Measurements from ENCODE around the gene UNC13B.
"Not testable (repeated sequence)": the region's sequence is repeated elsewhere in the genome, so short reads cannot be mapped to it uniquely, and the experiment has no call there.

UNC13B gene

GRCh38 chr9:35364817-35365585 is 203.2 kb downstream of the UNC13B start:
- FAIRE-seq (no peak), DNase-seq (ENCODE audit: insufficient read length, low spot score) (no peak)

- FAIRE-seq (no peak), DNase-seq (ENCODE audit: insufficient read length, low spot score) (no peak)
Measured at GRCh38 chr9:35366627-35367026, 204.8 kb downstream of the UNC13B start.

- DNase-seq (ENCODE audit: insufficient read length, low spot score) (peak; percentile 5), FAIRE-seq (no peak)
Measured at GRCh38 chr9:35367451-35367850, 205.6 kb downstream of the UNC13B start.

GRCh38 chr9:35370241-35370640 is 208.4 kb downstream of the UNC13B start:
- FAIRE-seq (no peak), DNase-seq (ENCODE audit: insufficient read length, low spot score) (no peak)

- DNase-seq (ENCODE audit: insufficient read length, low spot score), result no peak
- no peak for FAIRE-seq
Measured at GRCh38 chr9:35374436-35374835, 212.6 kb downstream of the UNC13B start.

- DNase-seq (ENCODE audit: insufficient read length, low spot score), result no peak
- FAIRE-seq, result no peak
Measured at GRCh38 chr9:35374910-35375309, 213.1 kb downstream of the UNC13B start.

- DNase-seq (ENCODE audit: insufficient read length, low spot score) (no peak), FAIRE-seq (no peak)
Measured at GRCh38 chr9:35380039-35380438, 218.2 kb downstream of the UNC13B start.

- DNase-seq (ENCODE audit: insufficient read length, low spot score), result no peak
- FAIRE-seq, result no peak
Measured at GRCh38 chr9:35380619-35381018, 218.8 kb downstream of the UNC13B start.

- FAIRE-seq (no peak), DNase-seq (ENCODE audit: insufficient read length, low spot score) (no peak)
Measured at GRCh38 chr9:35385042-35385441, 223.2 kb downstream of the UNC13B start.

- FAIRE-seq (no peak), DNase-seq (ENCODE audit: insufficient read length, low spot score) (no peak)
Measured at GRCh38 chr9:35395076-35395705, 233.4 kb downstream of the UNC13B start.

GRCh38 chr9:35395706-35396101 is 233.9 kb downstream of the UNC13B start:
- no peak for FAIRE-seq
- no peak for DNase-seq (ENCODE audit: insufficient read length, low spot score)

- DNase-seq (ENCODE audit: insufficient read length, low spot score) (no peak), FAIRE-seq (no peak)
Measured at GRCh38 chr9:35396560-35397215, 234.9 kb downstream of the UNC13B start.

- DNase-seq (ENCODE audit: insufficient read length, low spot score) (no peak), FAIRE-seq (no peak)
Measured at GRCh38 chr9:35397216-35397698, 235.4 kb downstream of the UNC13B start.

GRCh38 chr9:35397923-35398322 is 236.1 kb downstream of the UNC13B start:
- DNase-seq (ENCODE audit: insufficient read length, low spot score) (no peak), FAIRE-seq (no peak)

- DNase-seq (ENCODE audit: insufficient read length, low spot score) (no peak), FAIRE-seq (no peak)
Measured at GRCh38 chr9:35398651-35399335, 237.0 kb downstream of the UNC13B start.

- no peak for DNase-seq (ENCODE audit: insufficient read length, low spot score)
- no peak for FAIRE-seq
Measured at GRCh38 chr9:35404865-35405264, 243.1 kb downstream of the UNC13B start.

- DNase-seq (ENCODE audit: insufficient read length, low spot score), result no peak
Measured at GRCh38 chr9:35406183-35406959, 244.6 kb downstream of the UNC13B start.

GRCh38 chr9:35407846-35408245 is 246.0 kb downstream of the UNC13B start:
- no peak for FAIRE-seq
- DNase-seq (ENCODE audit: insufficient read length, low spot score), result no peak

More at GRCh38 chr9:35406183-35406959, 244.6 kb downstream of the UNC13B start:
- FAIRE-seq, result no peak

- not testable (repeated sequence) for FAIRE-seq; DNase-seq (ENCODE audit: insufficient read length, low spot score)
Measured at GRCh38 chr9:35409434-35409833, 247.6 kb downstream of the UNC13B start.

GRCh38 chr9:35414889-35415288 is 253.1 kb downstream of the UNC13B start:
- no peak for FAIRE-seq

More at GRCh38 chr9:35414889-35415288, 253.1 kb downstream of the UNC13B start:
- DNase-seq (ENCODE audit: insufficient read length, low spot score), result no peak
